Epithelial cell of esophagus (primary cell): Measurements from ENCODE around the gene ALDH1L1.

ENCODE experiments used
- DNase-seq: peaks from one replicate; pipeline ENCODE4 v3.0.0; 2010; ENCODE audit warnings: low read depth
- H3K4me3 ChIP-seq: 2 replicates; pipeline ENCODE4 v1.5.1; 2011; ENCODE audit warnings: mild to moderate bottlenecking, low read length, control low read depth
- TF ChIP-seq, protein P1 (sequence below): IDR thresholded peaks from 2 replicates; pipeline ENCODE4 v1.5.1; 2011; ENCODE audit warnings: low read depth, mild to moderate bottlenecking, low read length, control low read depth, inconsistent platforms; ENCODE audit not compliant: insufficient read depth; ENCODE audit errors: missing control alignments

The ALDH1L1 gene

GRCh38 chr3:126179825-126180476 lies 435 bp downstream of the ALDH1L1 start:
- DNase-seq: peak; percentile 22
- TF ChIP-seq, protein P1, sequence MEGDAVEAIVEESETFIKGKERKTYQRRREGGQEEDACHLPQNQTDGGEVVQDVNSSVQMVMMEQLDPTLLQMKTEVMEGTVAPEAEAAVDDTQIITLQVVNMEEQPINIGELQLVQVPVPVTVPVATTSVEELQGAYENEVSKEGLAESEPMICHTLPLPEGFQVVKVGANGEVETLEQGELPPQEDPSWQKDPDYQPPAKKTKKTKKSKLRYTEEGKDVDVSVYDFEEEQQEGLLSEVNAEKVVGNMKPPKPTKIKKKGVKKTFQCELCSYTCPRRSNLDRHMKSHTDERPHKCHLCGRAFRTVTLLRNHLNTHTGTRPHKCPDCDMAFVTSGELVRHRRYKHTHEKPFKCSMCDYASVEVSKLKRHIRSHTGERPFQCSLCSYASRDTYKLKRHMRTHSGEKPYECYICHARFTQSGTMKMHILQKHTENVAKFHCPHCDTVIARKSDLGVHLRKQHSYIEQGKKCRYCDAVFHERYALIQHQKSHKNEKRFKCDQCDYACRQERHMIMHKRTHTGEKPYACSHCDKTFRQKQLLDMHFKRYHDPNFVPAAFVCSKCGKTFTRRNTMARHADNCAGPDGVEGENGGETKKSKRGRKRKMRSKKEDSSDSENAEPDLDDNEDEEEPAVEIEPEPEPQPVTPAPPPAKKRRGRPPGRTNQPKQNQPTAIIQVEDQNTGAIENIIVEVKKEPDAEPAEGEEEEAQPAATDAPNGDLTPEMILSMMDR: no peak
- H3K4me3 ChIP-seq: peak overlapping the region; percentile 53

DNA sequence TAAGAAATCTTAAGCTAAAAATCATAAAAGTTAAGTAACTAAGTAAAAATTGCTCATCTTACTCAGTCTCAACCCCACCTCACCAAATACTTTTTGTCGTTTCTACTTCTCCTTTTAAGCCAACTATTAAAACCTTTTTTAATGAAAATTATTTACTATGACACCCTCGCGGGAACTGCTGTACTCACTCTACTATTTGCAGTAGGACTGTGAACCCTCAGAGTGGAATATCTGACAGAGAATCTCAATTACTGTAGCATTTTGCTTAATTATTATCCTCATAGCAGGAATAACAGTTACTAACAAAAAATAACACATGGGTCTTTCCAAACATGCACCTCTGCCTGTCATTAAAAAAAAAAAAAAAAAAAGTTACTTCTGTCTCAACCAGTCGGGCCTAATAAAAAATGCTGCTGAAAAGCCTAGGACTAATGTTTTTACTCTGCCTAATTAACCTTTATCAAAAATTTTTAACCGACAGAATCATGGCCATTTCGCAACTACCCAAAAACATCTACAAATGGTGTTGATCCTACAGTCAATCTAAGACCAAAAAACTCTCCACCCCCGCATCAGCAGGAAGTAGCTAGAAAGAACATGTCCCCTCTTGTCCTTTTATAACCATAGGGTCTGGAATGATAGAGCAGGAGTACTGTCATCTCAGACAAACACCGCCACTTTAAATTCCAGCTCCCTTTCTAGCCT lies 10.2 kb downstream of the ALDH1L1 start:
- no peak overlapping the region for H3K4me3 ChIP-seq
- TF ChIP-seq, protein P1: no peak
- DNase-seq: peak; percentile 80

GRCh38 chr3:126167566-126167965 lies 12.8 kb downstream of the ALDH1L1 start:
- no peak overlapping the region for H3K4me3 ChIP-seq
- TF ChIP-seq, protein P1: no peak
- DNase-seq: no peak

GRCh38 chr3:126166009-126166408 lies 14.4 kb downstream of the ALDH1L1 start:
- TF ChIP-seq, protein P1: no peak
- peak; percentile 61 for DNase-seq
- no peak overlapping the region for H3K4me3 ChIP-seq

GRCh38 chr3:126161309-126161708 lies 19.1 kb downstream of the ALDH1L1 start:
- TF ChIP-seq, protein P1: no peak
- no peak overlapping the region for H3K4me3 ChIP-seq
- no peak for DNase-seq

GRCh38 chr3:126160243-126161210 lies 19.9 kb downstream of the ALDH1L1 start:
- TF ChIP-seq, protein P1: no peak
- no peak overlapping the region for H3K4me3 ChIP-seq
- no peak for DNase-seq
